Neural progenitor cell (in vitro differentiated cells): ENCODE data around the gene ZFYVE9. TPM values are rescaled to one million over a fixed set of nuclear protein-coding genes. Genes with fewer than 3 reads are reported as not detected.
"Not testable (repeated sequence)": the region's sequence is repeated elsewhere in the genome, so short reads cannot be mapped to it uniquely, and the experiment has no call there.

Experiments
- DNase-seq: peaks from one replicate; pipeline ENCODE4 v3.0.0-alpha.2; 2016; ENCODE audit warnings: low spot score
- H2AFZ ChIP-seq: fragments of 200-600 bp; sonication (generic); replicated peaks from 2 replicates; pipeline ENCODE4 v1.6.1; 2016; ENCODE audit warnings: antibody characterized with exemption
- H3F3A ChIP-seq: fragments of 200-600 bp; sonication (generic); 2 replicates; pipeline ENCODE4 v1.6.1; 2016; ENCODE audit warnings: antibody characterized with exemption, low read depth
- H3K27ac ChIP-seq: fragments of 200-600 bp; sonication (generic); 2 replicates; pipeline ENCODE4 v1.5.1; 2016; ENCODE audit warnings: mild to moderate bottlenecking
- H3K27me3 ChIP-seq: fragments of 200-600 bp; sonication (generic); 2 replicates; pipeline ENCODE4 v1.6.1; 2016; ENCODE audit warnings: mild to moderate bottlenecking, moderate library complexity
- H3K36me3 ChIP-seq: fragments of 200-600 bp; sonication (generic); 2 replicates; pipeline ENCODE4 v1.5.1; 2016
- H3K4me1 ChIP-seq: fragments of 200-600 bp; sonication (generic); 2 replicates; pipeline ENCODE4 v1.6.1; 2016; ENCODE audit warnings: mixed run types
- H3K4me2 ChIP-seq: fragments of 200-600 bp; sonication (generic); 2 replicates; pipeline ENCODE4 v1.6.1; 2016
- H3K4me3 ChIP-seq: fragments of 200-600 bp; sonication (generic); 2 replicates; pipeline ENCODE4 v1.5.1; 2016
- H3K79me2 ChIP-seq: fragments of 200-600 bp; sonication (generic); 2 replicates; pipeline ENCODE4 v1.6.1; 2016; ENCODE audit warnings: low read depth
- H3K9ac ChIP-seq: fragments of 200-600 bp; sonication (generic); 2 replicates; pipeline ENCODE4 v1.6.1; 2016
- H3K9me3 ChIP-seq: fragments of 200-600 bp; sonication (generic); 2 replicates; pipeline ENCODE4 v1.5.1; 2016; ENCODE audit warnings: low read depth
- H4K20me1 ChIP-seq: fragments of 200-600 bp; sonication (generic); 2 replicates; pipeline ENCODE4 v1.6.1; 2016; ENCODE audit warnings: low read depth
- H3K27ac Mint-ChIP-seq: 3 replicates; pipeline ENCODE4 v1.8.0; 2021; ENCODE audit warnings: mixed read lengths
- H3K27me3 Mint-ChIP-seq: 2 replicates; pipeline ENCODE4 v1.8.0; 2022; ENCODE audit warnings: low read depth, mild to moderate bottlenecking, inconsistent platforms, moderate library complexity, mixed read lengths; ENCODE audit not compliant: insufficient read depth
- H3K36me3 Mint-ChIP-seq: 3 replicates; pipeline ENCODE4 v1.8.0; 2021; ENCODE audit warnings: mixed read lengths
- H3K4me1 Mint-ChIP-seq: 3 replicates; pipeline ENCODE4 v1.8.0; 2021; ENCODE audit warnings: mixed read lengths
- H3K4me3 Mint-ChIP-seq: 3 replicates; pipeline ENCODE4 v1.8.0; 2021; ENCODE audit warnings: mild to moderate bottlenecking, moderate library complexity, mixed read lengths
- H3K9me3 Mint-ChIP-seq: 3 replicates; pipeline ENCODE4 v1.8.0; 2020; ENCODE audit warnings: mixed read lengths
- EZH2 ChIP-seq: fragments of 200-600 bp; sonication (generic); IDR thresholded peaks from 2 replicates; pipeline ENCODE4 v1.6.1; 2017; ENCODE audit warnings: antibody characterized with exemption, mild to moderate bottlenecking, moderate library complexity
- EZH2phosphoT487 ChIP-seq: fragments of 200-600 bp; sonication (generic); IDR thresholded peaks from 2 replicates; pipeline ENCODE4 v1.6.1; 2017; ENCODE audit warnings: antibody characterized with exemption
- total RNA-seq: library from RNA; depleted of rRNA; stranded (reverse); fragments of >200 nt; gene quantifications from 2 replicates; pipeline ENCODE4 v1.2.3, GENCODE V29; 2015; ENCODE audit warnings: low replicate concordance
- TF ChIP-seq, protein P1 (sequence below): fragments of 200-600 bp; sonication (generic); IDR thresholded peaks from 2 replicates; pipeline ENCODE4 v1.5.1; 2017; ENCODE audit warnings: antibody characterized with exemption, mild to moderate bottlenecking

ZFYVE9 gene
- total RNA-seq, 1 donor from 2014 or later: 42.7 TPM

GRCh38 chr1:52203935-52204625 is 62.2 kb downstream of the ZFYVE9 start:
- H3K4me3 Mint-ChIP-seq: no peak overlapping the region

DNA sequence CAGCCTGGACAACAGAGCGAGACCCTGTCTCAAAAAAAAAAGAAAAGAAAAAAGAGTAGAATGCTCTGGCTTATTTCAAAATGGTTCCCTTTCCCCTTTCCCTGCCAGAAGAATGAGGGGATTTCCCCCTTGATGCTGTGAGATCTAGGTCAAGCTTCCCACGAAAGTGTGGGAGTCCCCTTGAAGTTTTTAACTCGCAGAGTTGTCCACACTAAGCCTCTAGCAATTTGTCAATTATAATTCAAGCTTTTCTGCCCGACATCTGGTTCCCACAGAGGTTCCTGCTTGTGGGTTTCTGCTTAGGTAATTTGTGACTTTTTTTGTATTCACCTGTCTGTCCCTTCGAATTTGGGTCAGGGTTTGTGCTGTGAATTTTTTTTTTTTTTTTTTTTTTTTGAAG is 62.8 kb downstream of the ZFYVE9 start:
- no peaks in the 10 kb centered on the region for H3F3A ChIP-seq
- H3K4me3 ChIP-seq: no peak overlapping the region

More at GRCh38 chr1:52203935-52204625, 62.2 kb downstream of the ZFYVE9 start:
- Histone ChIP-seq H3K4me2 (no peak overlapping the region), H4K20me1 (no peaks in the 10 kb centered on the region), H3K36me3 (peaks cover 3% of the 10 kb centered on the region), H3F3A (no peaks in the 10 kb centered on the region), H3K79me2 (peaks cover 11% of the 10 kb centered on the region), H3K4me3 (no peak overlapping the region), H3K4me1 (no peaks in the 10 kb centered on the region), H2AFZ (no peak overlapping the region), H3K27ac (no peak overlapping the region), H3K27me3 (no peaks in the 10 kb centered on the region), H3K9ac (no peak overlapping the region), H3K9me3 (peaks cover 7% of the 10 kb centered on the region)
- Mint-ChIP-seq H3K9me3 (peaks cover 19% of the 10 kb centered on the region), H3K4me1 (no peaks in the 10 kb centered on the region), H3K36me3 (peaks cover 11% of the 10 kb centered on the region), H3K27me3 (no peaks in the 10 kb centered on the region), H3K27ac (no peak overlapping the region)
- TF ChIP-seq, protein P1, sequence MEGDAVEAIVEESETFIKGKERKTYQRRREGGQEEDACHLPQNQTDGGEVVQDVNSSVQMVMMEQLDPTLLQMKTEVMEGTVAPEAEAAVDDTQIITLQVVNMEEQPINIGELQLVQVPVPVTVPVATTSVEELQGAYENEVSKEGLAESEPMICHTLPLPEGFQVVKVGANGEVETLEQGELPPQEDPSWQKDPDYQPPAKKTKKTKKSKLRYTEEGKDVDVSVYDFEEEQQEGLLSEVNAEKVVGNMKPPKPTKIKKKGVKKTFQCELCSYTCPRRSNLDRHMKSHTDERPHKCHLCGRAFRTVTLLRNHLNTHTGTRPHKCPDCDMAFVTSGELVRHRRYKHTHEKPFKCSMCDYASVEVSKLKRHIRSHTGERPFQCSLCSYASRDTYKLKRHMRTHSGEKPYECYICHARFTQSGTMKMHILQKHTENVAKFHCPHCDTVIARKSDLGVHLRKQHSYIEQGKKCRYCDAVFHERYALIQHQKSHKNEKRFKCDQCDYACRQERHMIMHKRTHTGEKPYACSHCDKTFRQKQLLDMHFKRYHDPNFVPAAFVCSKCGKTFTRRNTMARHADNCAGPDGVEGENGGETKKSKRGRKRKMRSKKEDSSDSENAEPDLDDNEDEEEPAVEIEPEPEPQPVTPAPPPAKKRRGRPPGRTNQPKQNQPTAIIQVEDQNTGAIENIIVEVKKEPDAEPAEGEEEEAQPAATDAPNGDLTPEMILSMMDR: no peak
- TF ChIP-seq EZH2 (no peak), EZH2phosphoT487 (no peak)
- DNase-seq: no peak

GRCh38 chr1:52206686-52207085 is 64.8 kb downstream of the ZFYVE9 start:
- H3K4me3 Mint-ChIP-seq, DNase-seq, H3K4me3 ChIP-seq, H3K4me1 Mint-ChIP-seq, H3K9me3 ChIP-seq, H3K27ac ChIP-seq, H3F3A ChIP-seq, H3K36me3 ChIP-seq, H2AFZ ChIP-seq, H3K4me1 ChIP-seq, H3K4me2 ChIP-seq, H3K9ac ChIP-seq, H3K36me3 Mint-ChIP-seq, H3K27ac Mint-ChIP-seq, H3K27me3 ChIP-seq, H4K20me1 ChIP-seq, H3K9me3 Mint-ChIP-seq, H3K27me3 Mint-ChIP-seq: not testable (repeated sequence)
- H3K79me2 ChIP-seq: peaks cover 11% of the 10 kb centered on the region

More for the DNA sequence above, 62.8 kb downstream of the ZFYVE9 start:
- Mint-ChIP-seq H3K27ac (no peak overlapping the region), H3K36me3 (peaks cover 7% of the 10 kb centered on the region), H3K27me3 (no peaks in the 10 kb centered on the region), H3K4me1 (no peaks in the 10 kb centered on the region), H3K9me3 (peaks cover 13% of the 10 kb centered on the region), H3K4me3 (no peak overlapping the region)
- TF ChIP-seq, protein P1: no peak
- TF ChIP-seq EZH2phosphoT487 (no peak), EZH2 (no peak)
- no peak overlapping the region for H3K9ac ChIP-seq
- H4K20me1 ChIP-seq: no peaks in the 10 kb centered on the region
- no peaks in the 10 kb centered on the region for H3K4me1 ChIP-seq
- no peak overlapping the region for H3K4me2 ChIP-seq
- no peak overlapping the region for H3K27ac ChIP-seq
- H2AFZ ChIP-seq: no peak overlapping the region
- H3K9me3 ChIP-seq: peaks cover 7% of the 10 kb centered on the region
- no peak for DNase-seq
- peaks cover 11% of the 10 kb centered on the region for H3K79me2 ChIP-seq
- H3K36me3 ChIP-seq: peaks cover 3% of the 10 kb centered on the region
- no peaks in the 10 kb centered on the region for H3K27me3 ChIP-seq

DNA sequence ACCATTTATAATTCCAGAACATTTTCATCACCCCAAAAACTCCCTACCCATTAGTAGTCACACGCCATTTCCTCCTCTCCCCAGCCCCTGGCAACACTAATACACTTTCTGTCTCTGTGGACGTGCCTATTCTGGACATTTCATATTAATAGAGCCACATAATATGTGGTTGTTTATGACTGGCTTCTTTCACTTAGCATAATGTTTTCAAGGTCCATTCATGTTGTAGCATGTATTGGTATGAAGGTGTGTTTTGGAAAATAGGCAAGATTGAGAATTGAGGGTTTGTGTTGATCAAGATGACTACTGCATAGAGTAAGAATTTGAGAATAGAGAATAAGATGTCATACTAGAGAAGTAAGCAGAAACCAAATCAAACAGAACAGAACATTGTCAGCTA is 67.5 kb downstream of the ZFYVE9 start:
- H3K27me3 Mint-ChIP-seq: no peaks in the 10 kb centered on the region
- H3K9ac ChIP-seq: no peak overlapping the region
- TF ChIP-seq EZH2: no peak
- TF ChIP-seq, protein P1: no peak
- no peak for TF ChIP-seq EZH2phosphoT487
- H3K4me3 ChIP-seq: no peak overlapping the region
- no peaks in the 10 kb centered on the region for H3K36me3 Mint-ChIP-seq
- H3F3A ChIP-seq: no peaks in the 10 kb centered on the region
- no peak overlapping the region for H3K27ac Mint-ChIP-seq
- no peaks in the 10 kb centered on the region for H3K36me3 ChIP-seq
- no peak overlapping the region for H3K4me2 ChIP-seq
- no peaks in the 10 kb centered on the region for H3K27me3 ChIP-seq
- H3K9me3 ChIP-seq: no peaks in the 10 kb centered on the region
- DNase-seq: no peak
- H3K4me1 ChIP-seq: no peaks in the 10 kb centered on the region
- H2AFZ ChIP-seq: no peak overlapping the region
- H3K79me2 ChIP-seq: peaks cover 15% of the 10 kb centered on the region
- H3K4me3 Mint-ChIP-seq: no peak overlapping the region
- no peaks in the 10 kb centered on the region for H3K4me1 Mint-ChIP-seq
- no peaks in the 10 kb centered on the region for H4K20me1 ChIP-seq
- no peaks in the 10 kb centered on the region for H3K9me3 Mint-ChIP-seq
- no peak overlapping the region for H3K27ac ChIP-seq
